NCI-H1417 (cell line): ENCODE results near the gene ETV4.

Experiments used
- DNase-seq, 3 experiments: peaks; one replicate each; lab custom pipeline; 2025; lab: John Stamatoyannopoulos, UW

Gene ETV4

DNA sequence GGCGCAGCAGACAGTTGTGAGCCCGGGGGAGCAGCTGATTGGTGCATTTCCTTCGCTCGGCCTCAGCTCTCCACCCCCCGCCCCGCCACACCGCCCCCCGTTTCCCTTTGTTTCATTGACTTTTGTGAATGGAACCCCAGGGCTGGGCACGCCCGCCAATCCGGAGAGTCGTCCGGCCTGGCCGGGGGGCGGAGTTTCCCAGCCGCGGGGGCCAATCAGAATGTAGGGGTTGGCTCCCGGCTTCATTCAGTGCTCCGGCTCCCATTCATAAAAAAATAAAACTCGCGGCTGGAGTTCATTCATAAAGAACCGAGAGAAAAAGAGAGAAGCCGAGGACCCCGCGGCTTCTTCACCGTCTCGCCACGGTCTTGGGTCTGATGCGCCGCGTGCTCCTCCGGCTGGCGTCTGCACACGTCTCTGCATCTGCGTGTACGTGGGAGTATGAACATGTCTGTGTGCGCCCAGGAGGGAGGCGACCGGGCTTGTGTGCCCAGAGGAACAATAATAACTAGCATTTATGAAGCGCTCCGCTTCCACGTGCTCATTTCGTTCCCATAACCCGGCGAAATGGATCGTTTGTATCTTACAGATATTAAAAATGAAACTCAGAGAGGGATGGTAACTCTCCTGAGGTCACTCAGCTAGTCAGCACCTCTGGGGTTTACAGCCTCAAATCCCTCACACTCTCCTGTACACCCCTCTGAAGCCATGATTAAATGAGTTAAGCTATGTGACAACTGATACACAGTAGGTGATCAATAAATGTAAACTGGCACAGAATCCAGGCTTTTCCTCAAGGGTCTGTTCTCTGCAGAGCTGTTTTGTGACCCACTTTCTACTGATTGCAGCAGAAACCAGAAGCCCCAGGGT lies at the start of gene ETV4:
Gene ETV4 (minus strand): TSS at position 22 of the 870 bp plus-strand sequence. CDS start 723 bp downstream, outside the sequence.
- DNase-seq = peak; percentile 74 to 94 (median 91)

DNA sequence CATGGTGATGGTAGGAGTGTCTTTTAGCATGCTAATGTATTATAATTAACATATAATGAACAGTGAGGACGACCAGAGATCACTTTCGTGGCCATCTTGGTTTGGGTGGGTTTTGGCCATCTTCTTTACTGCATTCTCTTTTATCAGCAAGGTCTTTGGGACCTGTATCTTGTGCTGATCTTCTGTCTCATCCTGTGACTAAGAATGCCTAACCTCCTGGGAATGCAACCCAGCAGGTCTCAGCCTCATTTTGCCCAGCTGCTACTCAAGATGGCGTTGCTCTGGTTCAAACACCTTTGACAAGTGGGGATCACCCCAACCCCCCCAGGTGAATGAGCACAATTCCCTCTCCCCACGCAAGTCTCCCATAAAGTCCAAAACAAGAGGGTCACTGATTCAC lies 49.3 kb upstream of the ETV4 start:
- no peak for DNase-seq

DNA sequence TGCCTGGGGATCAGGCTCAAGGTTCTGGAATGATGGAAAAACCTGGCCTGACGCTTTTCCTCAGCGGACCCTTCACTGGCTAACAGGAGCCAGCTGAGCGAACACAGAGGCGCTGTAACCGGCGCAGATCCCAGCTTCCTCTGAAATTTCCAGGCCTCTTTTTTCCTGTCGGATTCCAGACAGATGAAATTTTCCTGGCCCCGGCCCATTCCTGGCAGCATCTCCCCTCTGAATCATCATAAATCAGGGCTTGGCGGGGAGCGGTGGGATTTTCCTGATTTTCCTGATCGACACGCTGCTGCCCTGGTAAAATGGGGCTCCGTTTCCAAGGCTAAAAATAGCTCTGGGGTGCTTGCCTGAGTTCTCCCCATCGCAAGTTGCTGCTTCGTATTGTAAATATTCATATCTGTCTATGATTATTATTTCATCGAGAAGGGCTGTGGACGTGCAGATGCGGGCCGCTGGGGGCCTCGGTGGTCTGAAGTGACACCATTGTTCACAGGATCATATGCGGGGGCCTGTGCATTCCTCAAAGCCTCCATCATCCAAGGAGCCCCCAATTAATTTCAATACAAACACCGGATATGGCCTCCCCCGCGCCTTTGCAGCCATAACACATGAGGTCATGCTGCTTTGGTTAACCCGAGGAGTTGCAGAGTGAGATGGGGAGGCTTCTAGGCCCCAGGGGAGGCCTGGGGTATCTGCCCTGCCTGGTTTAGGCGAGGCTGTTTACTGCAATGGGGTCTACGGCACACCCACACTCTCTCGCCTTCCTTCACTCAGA lies 45.8 kb upstream of the ETV4 start:
- DNase-seq = no peak

DNA sequence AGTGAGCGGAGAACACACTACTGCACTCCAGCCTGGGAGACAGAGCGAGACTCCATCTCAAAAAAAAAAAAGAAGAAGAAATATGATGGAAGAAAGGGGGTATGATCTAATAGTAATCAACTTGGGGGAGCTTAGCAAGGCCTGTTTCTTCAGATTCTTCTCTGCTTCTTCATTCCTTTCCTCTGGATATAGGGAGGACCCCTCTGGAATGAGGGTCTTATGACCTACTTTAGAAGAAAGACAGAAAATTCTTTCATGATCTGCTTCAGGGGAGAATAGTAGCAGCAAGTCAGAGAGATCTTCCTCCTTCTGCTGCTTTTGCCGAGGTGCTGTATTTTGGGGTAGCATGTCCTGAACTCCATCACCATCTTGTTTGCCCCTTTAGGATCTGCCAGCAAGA lies 44.9 kb upstream of the ETV4 start:
- no peak for DNase-seq

DNA sequence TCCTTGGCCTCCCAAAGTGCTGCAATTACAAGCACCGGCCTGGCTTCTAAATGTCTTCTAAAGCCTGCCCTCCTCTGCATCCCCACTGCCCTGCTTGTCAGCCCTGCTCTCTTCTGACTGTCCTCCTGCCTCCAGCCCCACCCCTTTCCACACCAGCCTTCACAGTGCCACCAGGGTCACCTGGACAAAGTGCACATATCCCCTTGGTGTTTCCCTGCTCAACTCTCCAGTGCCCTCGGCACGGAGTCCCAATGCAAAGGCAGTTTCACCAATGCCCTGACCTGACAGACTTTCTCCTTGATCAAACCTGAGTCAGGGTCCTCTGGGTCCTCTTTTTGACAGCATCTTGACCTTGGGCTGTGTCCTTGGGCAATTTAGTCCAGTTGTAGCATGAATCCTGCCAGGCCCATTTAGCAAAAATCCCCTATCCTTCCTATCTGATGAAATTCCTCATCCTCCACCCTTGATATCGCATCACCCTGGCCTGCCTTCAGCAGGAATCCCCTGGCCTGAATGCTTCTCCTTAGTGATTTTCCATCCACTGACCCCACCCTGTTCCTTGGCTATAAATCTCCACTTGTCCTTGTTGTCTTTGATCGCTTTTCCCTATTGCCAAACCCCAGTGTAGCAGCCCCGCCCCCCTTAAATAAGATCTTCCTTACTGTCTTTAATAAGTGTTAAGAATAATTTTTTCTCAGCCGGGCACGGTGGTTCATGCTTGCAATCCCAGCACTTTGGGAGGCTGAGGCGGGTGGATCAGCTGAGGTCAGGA lies 42.7 kb upstream of the ETV4 start:
- no peak for DNase-seq

- DNase-seq = no peak
Observed at GRCh38 chr17:43588121-43588520, 42.0 kb upstream of the ETV4 start.

DNA sequence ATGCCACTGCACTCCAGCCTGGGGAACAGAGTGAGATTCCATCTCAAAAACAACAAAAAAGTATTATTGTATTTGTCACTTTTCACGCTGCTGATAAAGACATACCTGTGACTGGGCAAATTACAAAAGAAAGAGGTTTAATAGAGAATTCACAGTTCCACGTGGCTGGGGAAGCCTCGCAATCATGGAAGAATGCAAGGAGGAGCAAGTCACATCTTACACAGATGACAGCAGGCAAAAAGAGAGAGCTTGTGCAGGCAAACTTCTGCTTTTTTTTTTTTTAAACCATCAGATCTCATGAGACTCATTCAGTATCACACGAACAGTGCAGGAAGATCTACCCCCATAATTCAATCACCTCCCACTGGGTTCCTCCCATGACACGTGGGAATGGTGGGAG lies 41.5 kb upstream of the ETV4 start:
- DNase-seq = no peak

- no peak for DNase-seq
Observed at GRCh38 chr17:43584666-43585102, 38.5 kb upstream of the ETV4 start.

GRCh38 chr17:43583332-43583731 lies 37.2 kb upstream of the ETV4 start:
- no peak for DNase-seq

- no peak for DNase-seq
Observed at GRCh38 chr17:43581613-43582012, 35.5 kb upstream of the ETV4 start.

GRCh38 chr17:43581130-43581529 lies 35.0 kb upstream of the ETV4 start:
- DNase-seq = no peak

GRCh38 chr17:43579566-43580140 lies 33.5 kb upstream of the ETV4 start:
- no peak for DNase-seq

- peak in 2 of 3 experiments; percentile 95 to 98 for DNase-seq
Observed at GRCh38 chr17:43578699-43579565, 32.8 kb upstream of the ETV4 start.

DNA sequence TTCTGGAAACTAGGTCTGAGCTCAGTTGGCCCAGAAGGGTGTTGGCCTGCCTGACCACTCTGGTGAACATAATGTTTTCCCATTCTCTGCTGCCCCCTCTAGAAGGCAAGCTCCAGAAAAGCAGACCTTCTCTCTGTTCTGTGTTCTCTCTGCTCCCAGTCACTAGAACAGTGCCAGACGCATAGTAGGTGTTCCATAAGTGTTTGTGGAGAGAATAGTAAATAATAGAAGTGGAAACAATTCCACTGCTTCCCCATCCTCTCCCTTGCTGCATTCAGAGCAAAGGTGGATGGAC lies 32.2 kb upstream of the ETV4 start:
- no peak for DNase-seq

- peak in 1 of 3 experiments; percentile 23 for DNase-seq
Observed at GRCh38 chr17:43577664-43578403, 31.7 kb upstream of the ETV4 start.

- peak; percentile 51 to 89 (median 62) for DNase-seq
Observed at GRCh38 chr17:43576563-43577229, 30.6 kb upstream of the ETV4 start.

GRCh38 chr17:43574896-43575525 lies 28.9 kb upstream of the ETV4 start:
- DNase-seq = no peak

DNA sequence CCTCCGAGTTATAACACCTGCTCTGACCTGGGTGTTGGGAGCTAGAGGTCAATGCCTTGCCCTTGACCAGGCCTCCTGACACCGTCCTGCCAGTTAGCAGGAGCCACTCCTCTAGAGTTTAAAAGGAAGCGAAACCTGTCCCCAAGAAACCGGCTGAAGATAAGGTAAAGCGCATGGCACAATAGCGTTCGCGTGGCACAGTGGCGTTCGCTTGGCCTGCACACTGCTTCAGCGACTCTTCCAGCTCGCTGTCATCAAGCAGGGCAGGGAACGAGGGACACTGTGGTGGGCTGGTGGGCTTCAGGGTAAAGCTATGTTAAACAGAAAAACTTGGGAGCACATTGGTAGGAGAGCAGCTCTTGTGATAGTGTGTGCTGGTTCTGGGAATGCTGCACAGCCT lies 28.2 kb upstream of the ETV4 start:
- DNase-seq = no peak

GRCh38 chr17:43573579-43574321 lies 27.6 kb upstream of the ETV4 start:
- DNase-seq = peak in 1 of 3 experiments; percentile 7
